ENCODE measurements around the gene RNF39.
A peak's percentile ranks its signal among the peaks of the same experiment; 100 is the strongest.

RNF39 gene

GRCh38 chr6:30113003-30113759 lies 37.6 kb upstream of the RNF39 start, which contains the start of gene TRIM31:
TSS of gene TRIM31 (minus strand) at chr6:30113090. CDS start at chr6:30112805, 285 bp downstream.
- no peak within 1 kb of the TSS for H3K4me3 ChIP-seq (replicated peaks; ENCODE audit: low read depth, low read length)
- DNase-seq (ENCODE audit: low read depth), result no peak
- TF ChIP-seq, protein P1, sequence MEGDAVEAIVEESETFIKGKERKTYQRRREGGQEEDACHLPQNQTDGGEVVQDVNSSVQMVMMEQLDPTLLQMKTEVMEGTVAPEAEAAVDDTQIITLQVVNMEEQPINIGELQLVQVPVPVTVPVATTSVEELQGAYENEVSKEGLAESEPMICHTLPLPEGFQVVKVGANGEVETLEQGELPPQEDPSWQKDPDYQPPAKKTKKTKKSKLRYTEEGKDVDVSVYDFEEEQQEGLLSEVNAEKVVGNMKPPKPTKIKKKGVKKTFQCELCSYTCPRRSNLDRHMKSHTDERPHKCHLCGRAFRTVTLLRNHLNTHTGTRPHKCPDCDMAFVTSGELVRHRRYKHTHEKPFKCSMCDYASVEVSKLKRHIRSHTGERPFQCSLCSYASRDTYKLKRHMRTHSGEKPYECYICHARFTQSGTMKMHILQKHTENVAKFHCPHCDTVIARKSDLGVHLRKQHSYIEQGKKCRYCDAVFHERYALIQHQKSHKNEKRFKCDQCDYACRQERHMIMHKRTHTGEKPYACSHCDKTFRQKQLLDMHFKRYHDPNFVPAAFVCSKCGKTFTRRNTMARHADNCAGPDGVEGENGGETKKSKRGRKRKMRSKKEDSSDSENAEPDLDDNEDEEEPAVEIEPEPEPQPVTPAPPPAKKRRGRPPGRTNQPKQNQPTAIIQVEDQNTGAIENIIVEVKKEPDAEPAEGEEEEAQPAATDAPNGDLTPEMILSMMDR (IDR thresholded peaks at IDR 0.05; ENCODE audit: low read length, missing control alignments), result no peak

- TF ChIP-seq, protein P1 (IDR thresholded peaks at IDR 0.05; ENCODE audit: low read length, missing control alignments), result no peak
- DNase-seq (ENCODE audit: low read depth), result no peak
- H3K4me3 ChIP-seq (replicated peaks; ENCODE audit: low read depth, low read length), result no peak overlapping the region
These were observed 36.9 kb upstream of the RNF39 start for GRCh38 chr6:30112402-30112994.

DNA sequence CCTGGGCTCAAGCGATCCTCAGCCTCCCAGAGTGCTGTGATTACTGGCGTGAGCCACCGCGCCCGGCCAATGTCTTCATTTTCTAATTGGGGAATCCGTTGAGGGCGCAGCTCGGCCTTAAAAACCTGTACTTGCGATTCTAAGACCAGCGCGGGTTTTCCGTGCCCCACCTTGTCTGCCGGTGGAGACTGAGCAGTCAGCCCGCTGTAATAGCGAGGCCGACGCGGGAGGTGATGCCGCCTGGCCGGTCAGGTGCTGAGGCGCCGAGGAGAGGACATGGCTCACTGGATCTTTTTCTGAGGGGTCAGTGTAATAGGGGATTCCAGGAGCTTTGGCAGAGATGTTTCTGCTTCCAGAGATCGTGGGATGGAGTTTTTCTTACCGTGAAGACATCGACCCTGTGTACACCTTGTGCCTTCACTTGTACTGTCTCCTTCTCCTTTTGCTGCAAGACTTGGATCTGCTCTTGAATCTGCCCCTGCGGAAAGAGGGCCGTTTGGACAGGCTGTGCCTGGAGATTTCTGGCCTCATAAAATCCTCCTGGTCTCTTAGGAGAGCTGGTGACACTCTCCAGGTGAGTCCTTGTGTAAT lies 35.8 kb upstream of the RNF39 start:
- TF ChIP-seq, protein P1 (IDR thresholded peaks at IDR 0.05; ENCODE audit: low read length, missing control alignments), result no peak
- no peak overlapping the region for H3K4me3 ChIP-seq (replicated peaks; ENCODE audit: low read depth, low read length)
- no peak for DNase-seq (ENCODE audit: low read depth)

DNA sequence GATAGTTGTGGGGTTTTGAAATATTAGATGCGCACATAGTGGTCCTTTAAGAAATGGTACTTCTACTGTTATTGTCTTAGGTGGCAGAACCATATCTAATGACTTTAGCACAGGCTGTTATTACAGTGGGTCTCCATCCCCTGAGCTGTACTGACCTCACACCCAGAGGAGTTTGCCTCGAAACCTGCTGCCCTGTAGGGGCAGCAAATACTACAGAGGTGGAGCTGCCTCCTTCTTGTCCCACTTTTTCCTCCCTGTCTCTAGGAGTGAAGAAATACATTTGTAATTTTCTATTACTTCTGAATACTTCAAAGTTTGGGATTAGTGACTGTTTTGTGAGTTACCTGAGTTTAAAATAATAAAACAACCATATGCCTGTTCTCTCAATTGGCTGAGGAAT lies 29.1 kb upstream of the RNF39 start:
- H3K4me3 ChIP-seq (replicated peaks; ENCODE audit: low read depth, low read length), result no peak overlapping the region
- TF ChIP-seq, protein P1 (IDR thresholded peaks at IDR 0.05; ENCODE audit: low read length, missing control alignments), result no peak
- DNase-seq (ENCODE audit: low read depth), result no peak

DNA sequence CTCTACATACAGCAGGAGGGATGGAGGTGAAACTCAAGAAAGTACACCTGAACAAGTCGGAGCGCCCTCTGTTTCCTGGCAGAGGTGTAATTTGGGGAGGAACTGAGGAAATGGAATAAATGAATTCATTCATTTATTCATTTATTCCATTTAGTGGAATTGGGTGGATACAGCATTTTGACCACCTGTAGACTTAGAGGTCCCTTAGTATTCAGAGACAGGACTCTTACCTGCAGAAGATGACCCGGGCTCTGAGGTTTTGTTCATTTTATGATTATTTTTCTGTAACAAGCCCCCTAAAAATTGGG lies 28.3 kb upstream of the RNF39 start:
- no peak for DNase-seq (ENCODE audit: low read depth)
- TF ChIP-seq, protein P1 (IDR thresholded peaks at IDR 0.05; ENCODE audit: low read length, missing control alignments), result no peak
- H3K4me3 ChIP-seq (replicated peaks; ENCODE audit: low read depth, low read length), result no peak overlapping the region

- TF ChIP-seq, protein P1 (IDR thresholded peaks at IDR 0.05; ENCODE audit: low read length, missing control alignments), result peak; percentile 87
These were observed 27.7 kb upstream of the RNF39 start for GRCh38 chr6:30102970-30103871.

More at GRCh38 chr6:30102970-30103871, 27.7 kb upstream of the RNF39 start:
- DNase-seq (ENCODE audit: low read depth), result peak; percentile 88
- H3K4me3 ChIP-seq (replicated peaks; ENCODE audit: low read depth, low read length), result peak overlapping the region; percentile 51

Measured in fibroblast of pulmonary artery (primary cell).